Activated naive CD4-positive, alpha-beta T cell treated with Interleukin-2 at 50 U/mL for 16 hours (primary cell): ENCODE measurements around the gene CRLF1.

ENCODE experiments used
- DNase-seq: peaks from one replicate; pipeline ENCODE4 v3.0.0-alpha.2; 2020

The CRLF1 gene

DNA sequence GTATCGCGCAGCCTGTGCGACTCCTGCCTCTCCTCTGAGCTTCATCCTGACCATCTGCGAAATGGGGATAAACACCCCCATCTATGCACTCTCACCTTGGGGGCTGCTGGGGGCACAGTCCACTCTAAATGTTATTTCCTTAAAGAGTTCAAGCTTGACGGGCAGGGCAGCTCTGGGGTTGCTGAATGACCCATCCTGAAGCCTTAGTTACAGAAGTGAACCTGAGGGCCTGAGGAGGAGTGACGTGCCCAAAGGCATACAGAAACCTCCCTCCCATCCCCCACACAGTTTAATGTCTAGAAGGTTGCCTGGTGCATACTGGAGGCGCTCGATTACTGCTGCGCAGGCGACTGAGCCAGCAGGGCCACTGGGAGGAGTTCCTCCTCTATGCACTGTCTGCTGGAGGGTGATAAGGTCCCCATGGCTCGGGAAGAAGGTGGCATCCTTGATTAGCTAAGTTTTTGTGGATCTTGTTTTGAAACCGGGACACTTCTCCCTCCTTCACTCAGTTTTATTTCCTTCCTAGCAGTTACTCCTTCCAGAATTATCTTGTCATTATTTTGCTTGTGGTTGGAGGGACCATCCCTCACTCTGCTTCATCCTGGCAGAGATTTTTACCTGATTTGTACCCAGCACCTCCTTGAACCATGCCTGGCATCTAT lies 62.7 kb downstream of the CRLF1 start:
- DNase-seq = peak; percentile 74
